CD4-positive, alpha-beta T cell treated with Interleukin-6 for 4 hours (primary cell): ENCODE data around the gene TCF12.
"Not testable (repeated sequence)": the region's sequence is repeated elsewhere in the genome, so short reads cannot be mapped to it uniquely, and the experiment has no call there.

Experiments
- DNase-seq: peaks from one replicate; pipeline ENCODE4 v3.0.0-alpha.2; 2020; ENCODE audit warnings: mixed read lengths

Gene TCF12

DNA sequence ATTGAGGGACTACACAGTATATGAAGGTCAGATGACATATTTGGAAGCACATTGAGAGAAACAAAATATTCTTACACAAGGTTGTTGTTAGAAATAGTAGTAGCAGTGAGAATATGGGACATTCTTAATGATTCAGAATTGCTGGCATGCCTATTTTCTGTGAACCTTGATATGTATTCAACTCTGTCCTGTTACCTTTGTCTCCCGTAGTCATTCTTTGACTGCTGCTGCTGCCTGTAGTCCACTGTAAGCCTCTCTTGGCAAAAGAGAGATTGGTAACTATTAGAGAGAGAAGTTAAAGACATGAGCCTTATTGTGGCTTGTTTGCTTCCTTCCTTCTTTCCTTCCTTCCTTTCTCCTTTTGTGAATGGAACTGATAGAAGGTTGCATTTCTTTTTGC lies 64.5 kb downstream of the TCF12 start:
- no peak for DNase-seq

DNA sequence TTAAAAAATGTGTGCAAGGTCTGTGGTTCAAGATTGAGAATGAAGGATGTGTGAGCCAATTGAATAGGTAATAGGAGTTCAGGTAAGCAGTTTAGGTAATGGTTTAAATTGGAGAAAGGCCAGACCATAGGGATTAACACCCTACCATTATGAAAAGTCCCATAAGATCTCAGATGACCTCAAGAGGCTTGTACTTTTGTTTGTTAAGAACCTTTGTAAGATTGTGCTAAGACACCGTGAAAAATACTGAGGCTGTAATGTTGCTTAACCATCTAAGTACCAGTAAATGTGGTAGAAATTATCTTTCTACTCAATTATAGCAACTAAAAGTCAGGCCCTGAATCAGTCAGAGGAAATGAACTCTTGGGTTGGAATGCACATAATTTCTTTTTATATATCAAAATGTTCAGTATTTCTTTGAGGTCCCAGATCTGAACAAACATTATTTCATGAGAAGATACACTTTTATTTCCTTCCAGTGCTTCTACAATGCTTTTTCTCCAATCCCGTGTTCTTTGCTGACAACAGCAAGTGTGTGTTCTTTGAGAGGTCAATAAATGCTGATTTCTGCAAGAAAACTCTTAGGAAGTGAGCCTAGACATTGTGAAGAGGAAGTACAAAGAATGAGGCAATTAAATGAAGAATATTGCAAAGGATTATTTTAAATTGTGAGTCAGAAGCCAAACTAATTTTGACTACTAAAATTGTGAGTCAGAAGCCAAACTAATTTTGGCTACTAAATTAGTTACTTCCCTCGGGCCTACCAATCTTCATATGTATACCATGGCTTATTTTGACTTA lies 66.4 kb downstream of the TCF12 start:
- DNase-seq, result no peak

DNA sequence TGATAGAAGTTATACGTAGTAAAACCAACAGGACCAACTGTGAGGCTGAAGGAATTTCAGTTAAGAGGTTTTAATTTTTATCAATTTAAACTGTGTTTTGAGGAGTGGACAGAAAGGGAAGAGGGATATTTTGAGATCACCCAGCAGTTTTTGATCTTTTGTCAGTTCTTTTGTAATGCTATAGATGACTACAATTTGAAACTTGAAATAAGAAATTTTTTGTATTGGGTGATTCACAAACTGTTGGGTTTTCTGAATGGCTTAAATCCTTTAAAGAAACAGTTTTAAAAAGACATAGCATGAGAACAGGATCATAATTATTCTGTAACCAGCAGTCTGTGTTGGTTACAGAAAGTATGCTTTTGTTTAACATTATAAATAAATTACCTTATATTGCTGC lies 67.4 kb downstream of the TCF12 start:
- no peak for DNase-seq

DNA sequence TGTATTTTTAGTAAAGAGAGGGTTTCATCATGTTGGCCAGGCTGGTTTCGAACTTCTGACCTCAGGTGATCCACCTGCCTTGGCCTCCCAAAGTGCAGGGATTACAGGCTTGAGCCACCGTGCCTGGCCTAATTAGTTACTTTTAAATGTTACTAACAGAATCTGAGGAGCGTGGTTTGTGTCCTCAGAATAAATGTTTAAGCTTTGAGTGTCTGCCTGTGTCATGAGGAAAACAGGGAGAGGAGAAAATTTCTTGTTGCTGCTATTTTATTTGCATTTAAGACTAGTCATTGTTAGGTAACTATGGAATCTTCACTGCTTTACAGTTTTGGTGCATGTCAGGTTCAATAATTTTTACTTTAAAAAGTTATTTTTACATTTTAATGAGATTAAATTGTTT lies 68.8 kb downstream of the TCF12 start:
- no peak for DNase-seq

DNA sequence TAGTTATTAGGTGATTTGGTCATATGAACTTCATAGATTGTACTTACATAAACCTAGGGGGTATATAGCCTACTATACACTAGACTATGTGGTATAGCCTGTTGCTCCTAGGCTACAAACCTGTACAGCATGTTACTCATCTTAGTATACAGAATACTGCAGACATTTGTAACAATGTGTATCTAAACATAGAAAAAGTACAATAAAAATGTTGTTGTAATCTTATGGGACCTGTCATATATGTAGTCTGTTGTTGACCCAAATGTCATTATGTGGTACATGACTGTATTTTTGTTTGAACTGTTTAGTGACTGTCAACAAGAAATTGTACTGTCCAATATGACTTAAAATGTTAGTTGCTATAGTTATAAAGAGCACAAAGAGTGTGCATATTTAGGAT lies 69.8 kb downstream of the TCF12 start:
- DNase-seq, result no peak

DNA sequence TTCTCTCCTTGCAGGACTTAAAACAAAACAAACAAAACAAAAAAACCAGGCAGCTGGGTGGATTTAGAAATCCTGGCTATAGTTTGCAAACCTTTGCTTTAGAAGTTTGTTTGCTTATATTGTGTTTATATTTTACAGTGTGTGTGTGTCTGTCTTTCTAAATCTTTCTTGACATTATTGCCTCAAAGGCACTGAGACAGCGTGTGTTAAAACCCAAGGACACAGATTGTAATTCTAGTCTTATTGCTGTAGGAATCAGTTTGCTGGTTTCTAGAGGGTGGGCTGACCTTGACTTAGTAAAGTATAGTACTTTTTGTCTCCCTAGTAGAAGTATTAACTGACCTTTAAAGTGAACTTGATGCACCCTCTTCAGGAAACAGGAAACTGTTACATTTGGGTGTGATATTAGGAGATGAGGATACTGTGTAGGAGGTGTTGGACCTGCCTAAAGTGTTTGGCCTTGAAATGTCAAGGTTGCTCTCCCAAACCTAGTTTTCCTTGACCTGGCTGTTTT lies 71.0 kb downstream of the TCF12 start:
- no peak for DNase-seq

DNA sequence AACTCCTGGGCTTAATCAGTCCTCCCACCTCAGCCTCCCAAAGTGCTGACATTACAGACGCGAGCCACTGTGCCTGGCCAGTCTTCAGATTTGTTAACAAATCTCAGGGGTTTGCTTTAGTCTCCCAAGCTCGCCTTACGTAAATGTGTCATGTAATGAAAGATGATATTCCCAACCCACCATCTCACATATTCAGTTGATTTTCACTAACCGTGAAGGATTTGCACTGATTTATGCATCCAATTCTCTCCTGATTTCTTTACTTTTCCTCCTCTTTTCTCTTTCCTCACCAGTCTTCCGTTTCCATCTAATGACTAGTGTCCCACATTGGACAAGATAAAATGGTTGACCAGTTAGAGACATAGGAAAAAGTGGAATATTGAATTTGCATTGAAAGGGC lies 72.6 kb downstream of the TCF12 start:
- no peak for DNase-seq

DNA sequence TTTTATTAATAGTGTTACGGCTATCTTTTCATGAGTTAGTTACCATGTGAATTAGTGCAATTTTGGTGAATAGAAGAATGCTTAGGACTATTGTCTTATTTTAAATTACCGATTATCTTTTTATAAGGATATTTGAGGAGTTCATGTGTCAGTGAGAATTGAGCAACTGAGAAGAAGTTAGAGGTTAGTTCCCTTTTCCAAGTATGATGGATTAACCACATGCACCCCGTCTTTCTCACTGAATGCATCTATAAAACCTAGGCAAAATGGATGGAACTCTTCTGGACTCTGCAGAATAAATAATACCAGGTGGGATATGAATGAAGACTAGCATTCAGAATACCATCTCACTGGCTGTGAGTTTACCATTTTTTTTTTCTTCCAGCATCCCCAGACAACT lies 74.3 kb downstream of the TCF12 start:
- no peak for DNase-seq

DNA sequence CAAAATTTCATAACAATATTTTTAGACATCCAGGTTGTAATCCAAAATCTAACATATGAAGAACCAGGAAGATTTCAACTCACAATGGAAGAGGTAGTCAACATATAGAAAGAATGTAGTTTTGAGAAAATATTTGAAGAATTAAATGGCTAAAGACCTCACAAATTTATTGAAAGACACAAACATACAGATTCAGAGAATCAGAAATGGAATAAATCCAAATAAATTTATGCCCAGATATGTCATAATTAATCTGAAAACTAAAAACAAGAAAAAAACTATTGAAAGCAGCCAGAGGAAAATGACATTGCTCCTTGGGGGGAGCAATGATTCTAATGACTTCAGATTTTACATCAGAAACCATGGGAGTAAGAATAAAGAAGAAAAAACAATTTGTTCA lies 75.8 kb downstream of the TCF12 start:
- DNase-seq, result no peak

DNA sequence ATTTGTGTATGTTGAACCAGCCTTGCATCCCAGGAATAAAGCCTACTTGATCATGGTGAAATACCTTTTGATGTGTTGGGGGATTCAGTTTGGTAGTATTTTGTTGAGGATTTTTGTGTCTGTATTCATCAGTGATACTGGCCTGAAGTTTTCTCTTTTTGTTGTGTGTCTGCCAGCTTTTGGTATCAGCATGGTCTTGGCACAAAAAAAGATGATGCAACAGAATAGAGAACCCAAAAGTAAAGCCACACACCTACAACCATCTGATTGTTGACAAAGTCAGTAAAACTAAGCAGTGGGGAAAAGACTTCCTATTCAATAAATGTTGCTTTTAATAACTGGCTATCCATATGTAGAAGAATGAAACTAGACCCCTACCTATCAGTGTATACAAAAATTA lies 77.6 kb downstream of the TCF12 start:
- DNase-seq, result no peak

DNA sequence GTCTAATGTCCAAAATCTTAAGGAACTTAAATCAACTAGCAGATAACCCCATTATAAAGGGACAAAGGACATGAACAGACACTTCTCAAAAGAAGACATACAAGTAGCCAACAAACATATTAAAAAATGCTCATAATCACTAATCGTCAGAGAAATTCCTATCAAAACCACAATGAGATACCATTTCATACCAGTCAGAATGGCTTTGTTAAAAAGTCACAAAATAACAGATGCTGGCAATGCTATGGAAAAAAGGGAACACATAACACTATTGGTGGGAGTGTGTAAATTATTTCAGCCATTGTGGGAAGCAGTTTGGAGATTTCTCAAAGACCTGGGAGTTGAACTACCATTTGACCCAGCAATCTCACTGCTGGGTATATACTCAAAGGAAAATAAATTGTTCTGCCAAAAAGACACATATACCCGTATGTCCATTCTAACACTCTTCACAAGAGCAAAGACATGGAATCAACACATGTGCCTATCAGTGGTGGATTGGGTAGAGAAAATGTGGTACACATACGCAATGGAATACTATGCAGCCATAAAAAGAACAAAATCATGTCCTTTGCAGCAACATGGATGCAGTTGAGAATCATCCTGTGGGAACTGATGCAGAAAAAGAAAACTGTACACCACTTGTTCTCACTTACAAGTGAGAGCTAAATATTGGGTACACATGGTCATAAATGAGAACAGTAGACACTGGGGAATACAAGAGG lies 78.5 kb downstream of the TCF12 start:
- DNase-seq, result no peak

DNA sequence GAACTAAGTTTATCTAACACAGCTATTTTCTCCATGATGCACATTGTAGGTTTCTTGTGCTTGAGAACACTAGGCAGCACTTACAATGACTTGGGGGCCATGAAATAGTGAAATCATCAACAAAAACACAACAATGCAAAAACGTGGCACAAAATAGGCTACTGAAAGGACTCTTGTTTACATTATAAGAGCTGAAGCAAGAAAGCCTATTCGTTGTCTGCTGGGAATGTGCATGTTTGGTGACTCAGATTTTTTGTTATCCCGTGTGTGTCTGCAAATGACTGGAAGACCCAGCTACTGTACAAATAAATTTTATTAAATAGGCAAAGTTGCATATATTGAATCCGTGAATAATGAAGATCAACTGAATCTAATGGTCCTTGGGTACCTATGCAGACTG lies 85.0 kb downstream of the TCF12 start:
- DNase-seq, result no peak

DNA sequence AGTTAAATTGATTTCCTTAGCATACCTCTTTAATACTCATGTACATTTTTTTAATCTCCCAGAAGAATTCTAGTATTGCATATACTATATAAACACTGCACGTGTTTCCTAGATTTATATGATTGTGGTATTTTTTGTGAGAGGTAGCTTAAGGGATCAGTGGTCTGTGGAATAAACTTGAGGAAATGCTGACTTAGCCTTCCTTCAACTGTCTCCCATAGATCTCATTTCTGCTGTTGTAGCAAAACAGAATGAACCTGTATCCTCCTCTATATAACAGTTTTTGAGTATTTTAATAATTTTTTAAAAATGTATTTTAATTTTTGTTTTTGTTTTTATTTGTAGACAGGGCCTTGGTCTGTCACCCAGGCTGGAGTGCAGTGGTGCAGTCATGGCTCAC lies 86.8 kb downstream of the TCF12 start:
- no peak for DNase-seq

DNA sequence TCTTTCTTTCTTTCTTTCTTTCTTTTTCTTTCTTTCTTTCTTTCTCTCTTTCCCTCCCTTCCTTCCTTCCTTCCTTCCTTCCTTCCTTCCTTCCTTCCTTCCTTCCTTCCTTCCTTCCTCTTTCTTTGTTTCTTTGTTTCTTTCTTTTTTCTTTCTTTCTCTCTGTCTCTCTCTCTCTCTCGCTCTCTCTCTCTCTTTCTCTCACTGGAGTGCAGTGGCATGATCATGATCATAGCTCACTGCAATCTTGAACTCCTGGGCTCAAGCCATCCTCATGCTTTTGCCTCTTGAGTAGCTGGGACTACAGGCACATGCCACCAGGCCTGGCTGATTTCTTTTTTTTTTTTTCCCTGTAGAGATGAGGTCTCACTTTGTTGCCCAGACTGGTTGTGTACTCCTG lies 89.4 kb downstream of the TCF12 start:
- not testable (repeated sequence) for DNase-seq

DNA sequence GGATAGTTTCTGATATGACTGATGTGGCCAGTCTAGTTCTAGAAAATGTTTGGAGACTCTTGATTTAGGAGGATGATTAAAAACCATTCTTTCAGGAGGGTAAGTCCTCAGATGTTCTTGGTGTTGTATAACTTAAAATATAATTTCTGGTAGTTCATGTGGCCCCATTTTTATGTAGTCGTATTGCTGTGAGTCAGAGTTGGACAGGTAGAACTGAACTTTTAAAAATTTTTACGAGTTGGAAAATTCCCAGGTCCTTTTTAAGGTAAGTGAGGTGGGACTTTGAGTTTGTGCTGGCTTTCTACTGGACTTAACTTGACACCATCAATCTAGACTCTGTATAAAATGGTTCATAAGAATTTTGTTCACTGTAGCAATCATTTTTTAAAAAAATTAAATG lies 92.3 kb downstream of the TCF12 start:
- DNase-seq, result no peak

DNA sequence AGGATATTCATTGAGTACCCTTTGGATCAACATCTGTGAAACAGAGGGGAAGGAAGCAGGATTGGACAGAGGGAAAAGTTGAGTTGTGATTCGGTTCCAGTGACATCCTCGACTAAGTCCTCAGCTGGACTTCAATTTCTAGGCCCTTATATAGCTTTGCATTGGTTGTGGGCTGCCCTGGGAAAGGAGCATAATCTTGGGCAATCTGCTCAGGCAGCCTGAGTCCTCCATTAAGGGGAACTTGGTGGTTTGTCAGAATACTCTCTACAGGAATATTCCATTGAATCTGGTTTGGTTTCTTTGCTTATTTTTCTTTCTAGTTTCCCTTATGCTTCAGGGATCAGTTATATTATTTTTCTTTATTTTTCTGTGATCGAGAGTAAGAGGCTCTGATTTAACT lies 94.1 kb downstream of the TCF12 start:
- no peak for DNase-seq

DNA sequence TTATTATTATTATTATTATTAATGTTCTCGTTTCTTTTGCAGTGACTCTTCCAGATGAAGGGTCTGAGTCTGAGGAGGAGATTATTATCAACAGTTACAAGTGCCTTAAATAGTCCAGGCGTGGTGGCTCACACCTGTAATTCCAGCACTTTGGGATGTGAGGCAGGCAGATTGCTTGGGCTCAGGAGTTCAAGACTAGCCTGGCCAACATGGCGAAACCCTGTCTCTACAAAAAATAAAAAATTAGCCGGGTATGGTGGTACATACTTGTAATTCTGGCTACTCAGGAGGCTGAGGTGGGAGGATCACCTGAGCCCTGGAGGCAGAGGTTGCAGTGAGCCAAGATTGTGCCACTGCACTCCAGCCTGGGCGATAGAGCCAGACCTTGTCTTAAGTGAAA lies 96.5 kb downstream of the TCF12 start:
- not testable (repeated sequence) for DNase-seq

DNA sequence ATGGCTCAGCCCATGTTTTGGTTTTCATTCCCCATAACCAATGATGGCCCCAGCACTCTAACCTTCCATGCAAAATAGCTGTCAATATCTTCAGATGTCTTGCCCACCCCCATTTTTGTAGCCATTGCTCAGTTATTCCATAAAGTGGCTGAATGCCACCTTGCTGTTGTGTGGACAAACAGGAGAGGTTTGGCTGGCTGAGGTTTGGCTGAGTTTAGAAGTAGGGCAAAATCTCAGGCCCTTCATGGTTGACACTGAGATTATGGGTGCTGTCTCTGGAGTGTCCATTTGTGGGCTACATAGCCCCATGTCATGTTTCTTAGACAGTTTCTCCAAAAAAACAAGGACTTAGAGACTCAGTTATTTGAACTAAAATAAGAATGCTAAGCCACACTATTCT lies 96.9 kb downstream of the TCF12 start:
- no peak for DNase-seq

DNA sequence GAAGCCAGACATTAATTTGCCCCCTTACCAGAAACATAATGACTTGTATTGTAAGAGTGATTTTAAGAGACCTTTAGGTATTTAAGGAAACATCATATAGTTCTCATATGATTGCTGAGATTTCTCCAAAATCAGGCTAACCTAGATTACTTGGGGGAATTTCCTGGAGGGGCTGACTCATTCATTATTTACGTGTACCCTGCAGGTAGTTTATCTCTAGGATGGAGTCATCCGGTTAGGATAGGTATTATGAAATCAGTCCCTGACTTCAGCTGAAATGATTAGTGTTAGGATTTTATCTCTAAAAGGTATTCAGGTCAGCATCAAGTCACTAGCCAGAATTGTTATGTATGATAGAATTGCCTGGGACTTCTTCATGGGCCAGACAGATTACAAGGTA lies 97.5 kb downstream of the TCF12 start:
- no peak for DNase-seq

DNA sequence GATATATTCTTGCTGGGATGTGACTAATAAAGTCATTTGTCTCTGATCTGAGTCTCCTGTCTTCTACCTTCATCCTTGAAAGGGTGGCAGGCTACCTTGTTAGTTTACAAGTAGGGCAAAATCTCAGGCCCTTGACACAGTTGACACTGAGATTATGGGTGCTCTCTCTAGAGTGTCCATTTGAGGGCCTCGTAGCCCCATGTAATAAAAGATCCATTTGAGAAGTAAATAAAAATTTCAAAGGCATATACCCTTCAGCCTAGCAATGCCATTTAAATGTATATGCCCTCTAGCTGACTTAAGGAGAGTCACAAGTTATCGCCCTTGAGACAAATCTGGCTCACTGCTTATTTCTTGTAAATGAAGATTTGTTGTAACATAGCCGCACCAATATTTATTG lies 98.6 kb downstream of the TCF12 start:
- DNase-seq, result no peak

DNA sequence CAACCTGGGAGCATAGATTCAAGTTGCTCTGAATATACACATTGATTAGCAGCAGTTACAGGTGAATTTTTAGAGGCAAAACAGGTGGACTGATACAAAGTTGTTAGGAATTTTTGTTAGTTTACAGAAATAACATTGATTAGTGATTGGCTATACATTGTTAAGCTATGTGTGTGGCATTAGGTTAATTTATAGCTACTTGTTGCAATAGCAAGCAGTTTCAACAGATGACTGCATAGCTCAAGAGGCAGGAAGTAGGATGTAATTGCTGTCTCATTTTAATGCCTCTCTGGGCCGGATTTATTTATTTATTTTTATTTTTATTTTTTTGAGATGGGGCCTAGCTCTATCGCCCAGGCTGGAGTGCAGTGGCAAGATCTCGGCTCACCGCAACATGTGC lies 99.7 kb downstream of the TCF12 start:
- DNase-seq, result no peak

DNA sequence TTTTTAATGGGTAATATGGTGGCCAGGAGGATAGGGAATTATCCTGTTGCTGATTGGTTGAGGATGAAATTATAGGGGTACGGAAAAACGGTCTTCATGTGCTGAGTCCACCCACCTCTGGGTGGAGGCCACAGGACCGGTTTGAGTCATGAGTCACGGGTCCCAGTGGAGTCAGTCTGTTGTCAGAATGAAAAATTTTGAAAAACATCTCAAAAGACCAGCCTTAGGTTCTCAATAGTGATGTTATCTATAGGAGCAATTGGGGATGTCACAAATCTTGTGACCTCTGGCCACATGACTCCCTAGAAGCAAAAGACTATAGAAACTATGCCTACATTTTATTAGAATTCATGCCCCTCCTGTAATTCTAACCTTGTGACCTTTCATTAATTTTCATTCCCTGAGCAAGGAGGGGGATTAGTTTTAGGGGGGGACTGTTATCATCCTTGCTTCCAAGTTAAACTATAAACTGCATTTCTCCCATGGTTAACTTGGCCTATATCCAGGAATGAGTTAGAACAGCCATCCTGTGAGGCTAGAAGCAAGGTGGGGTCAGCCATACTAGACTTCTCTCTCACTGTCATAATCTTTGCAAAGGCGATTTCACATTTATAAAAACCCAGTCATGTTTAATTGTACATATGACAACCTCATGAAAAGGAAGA lies 101.2 kb downstream of the TCF12 start:
- DNase-seq, result no peak

DNA sequence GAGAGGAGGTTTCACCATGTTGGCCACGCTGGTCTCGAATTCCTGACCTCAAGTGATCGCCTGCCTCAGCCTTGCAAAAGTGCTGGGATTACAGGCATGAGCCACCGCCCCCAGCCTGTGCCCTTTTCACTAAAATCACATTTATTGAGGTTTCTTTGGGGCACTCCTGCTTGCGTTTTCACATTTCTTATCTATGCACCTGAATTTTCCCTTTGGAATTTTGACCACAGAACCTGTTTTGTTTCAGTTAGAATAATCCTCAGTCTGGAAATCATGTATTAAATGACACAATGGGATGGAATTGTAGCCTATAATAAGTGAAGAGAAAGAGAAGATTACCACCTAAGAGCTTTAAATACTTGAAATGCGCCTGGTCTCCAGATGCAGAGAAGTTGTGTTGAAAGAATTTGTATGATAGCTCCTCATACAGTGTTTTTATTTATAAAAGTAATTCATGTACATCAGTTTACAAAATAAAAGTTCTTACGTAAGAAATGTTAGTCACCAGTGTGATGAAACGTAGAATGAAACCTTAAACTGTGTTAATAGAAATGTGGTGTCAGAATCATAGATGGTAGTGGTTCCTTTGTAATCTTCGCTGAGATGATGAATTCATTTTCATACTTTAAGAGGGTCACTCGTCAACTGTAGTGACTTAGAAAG lies 107.0 kb downstream of the TCF12 start:
- DNase-seq, result no peak
